Testis (tissue), 3 donors: ENCODE data around the gene VAMP5. TPM values are rescaled to one million over a fixed set of nuclear protein-coding genes. Genes with fewer than 3 reads are reported as not detected.

Experiments used
- DNase-seq: peaks from one replicate; pipeline ENCODE4 v3.0.0-alpha.2; 2019
- H3K27ac ChIP-seq, 2 donors: fragments of 200-600 bp; sonication (generic); one replicate each; pipeline ENCODE4 v1.5.1; 2019
- H3K27me3 ChIP-seq: fragments of 200-600 bp; sonication (generic); one replicate; pipeline ENCODE4 v1.5.1; 2019
- H3K36me3 ChIP-seq: fragments of 200-600 bp; sonication (generic); one replicate; pipeline ENCODE4 v1.5.1; 2017; ENCODE audit warnings: low read depth; ENCODE audit errors: missing control alignments
- H3K4me1 ChIP-seq: fragments of 200-600 bp; sonication (generic); one replicate; pipeline ENCODE4 v1.5.1; 2019
- H3K4me3 ChIP-seq, 2 donors: fragments of 200-600 bp; sonication (generic); one replicate each; pipeline ENCODE4 v1.5.1; 2017 to 2019
- H3K9me3 ChIP-seq: fragments of 200-600 bp; sonication (generic); one replicate; pipeline ENCODE4 v1.5.1; 2017
- CTCF ChIP-seq, 3 experiments: fragments of 450-650 bp in 2 of 3; fragments of 200-600 bp in 1 of 3; sonication (generic) in 1 of 3; IDR thresholded peaks; one replicate each; pipeline ENCODE4 v1.5.1; 2016 to 2019; ENCODE audit warnings: antibody characterized with exemption in 3 of 3, mild to moderate bottlenecking in 2 of 3, moderate library complexity in 1 of 3
- POLR2A ChIP-seq: fragments of 450-650 bp; IDR thresholded peaks from one replicate; pipeline ENCODE4 v1.6.1; 2017; ENCODE audit warnings: antibody characterized with exemption, mild to moderate bottlenecking, moderate library complexity
- WGBS, 2 donors: methylation state at CpG; one replicate each; pipeline ENCODE4 v1.1.5; 2018; 5-methylcytosine and 5-hydroxymethylcytosine counted together
- intact Hi-C: fragments of 100-400 bp; cut with DNase I; formaldehyde crosslinking; loops from one replicate; pipeline ENCODE4 v1.15.1; 2023; ENCODE audit warnings: low total_unique reads
- polyA plus RNA-seq: library from polyadenylated mRNA; stranded (reverse); fragments of 350-450 nt; fragmentation: Illumina TruSeq; extraction: RNeasy Lipid Tissue Mini Kit (QIAGEN cat#74804); gene quantifications from one replicate; pipeline ENCODE4 v1.2.3, GENCODE V29; 2014; ENCODE audit warnings: low read depth, low replicate concordance; ENCODE audit not compliant: insufficient read depth
- total RNA-seq, 2 donors: library from RNA; depleted of rRNA; stranded (reverse); fragments of >200 nt; gene quantifications; one replicate each; pipeline ENCODE4 v1.2.3, GENCODE V29; 2016

VAMP5 gene
- total and polyA plus RNA-seq, 3 donors from 2014 or later, result 4.9 to 36.8 (median 17.5) TPM

GRCh38 chr2:85538507-85539360 is 45.5 kb upstream of the VAMP5 start, which contains the start of gene MAT2A:
TSS of gene MAT2A (plus strand) at chr2:85539168. CDS start at chr2:85539288, 120 bp downstream.
- peak; percentile 94 for DNase-seq
- H3K27ac ChIP-seq, result peak within 1 kb of the TSS; percentile 99
- H3K27me3 ChIP-seq, result no peaks in the 10 kb centered on the region
- H3K4me1 ChIP-seq, result peaks cover 26% of the 10 kb centered on the region
- 0% methylated on average over 1 to 65 of the region's 92 CpGs for WGBS, 2 donors
- H3K9me3 ChIP-seq, result no peaks in the 10 kb centered on the region
- no peaks in the 10 kb centered on the region for H3K36me3 ChIP-seq
- peak; percentile 96 for TF ChIP-seq POLR2A
- peak; percentile 74 to 82 (median 81) for TF ChIP-seq CTCF (IDR thresholded peaks at IDR 0.05)
- H3K4me3 ChIP-seq, result peak within 1 kb of the TSS; percentile 87 to 94
- intact Hi-C loops, result loop anchor here (5.0 kb wide), 1 partner anchor 101 kb away; no protein-coding TSS in a partner anchor

- TF ChIP-seq POLR2A (no peak), CTCF (IDR thresholded peaks at IDR 0.05) (no peak)
- H3K4me1 ChIP-seq, result peaks cover 26% of the 10 kb centered on the region
Observed at GRCh38 chr2:85539361-85540132, 44.7 kb upstream of the VAMP5 start.

GRCh38 chr2:85540133-85540648 is 44.0 kb upstream of the VAMP5 start:
- intact Hi-C loops, result no loop called here
- DNase-seq, result no peak
- peak overlapping the region; percentile 99 for H3K27ac ChIP-seq
- 3 to 4% methylated on average over 11 of the region's 11 CpGs for WGBS, 2 donors
- TF ChIP-seq POLR2A, result no peak
- no peak for TF ChIP-seq CTCF (IDR thresholded peaks at IDR 0.05)
- H3K4me1 ChIP-seq, result peaks cover 26% of the 10 kb centered on the region
- no peaks in the 10 kb centered on the region for H3K36me3 ChIP-seq
- H3K27me3 ChIP-seq, result no peaks in the 10 kb centered on the region
- H3K9me3 ChIP-seq, result no peaks in the 10 kb centered on the region
- H3K4me3 ChIP-seq, result peak overlapping the region; percentile 87 to 94

More at GRCh38 chr2:85539361-85540132, 44.7 kb upstream of the VAMP5 start:
- H3K27me3 ChIP-seq, result no peaks in the 10 kb centered on the region
- intact Hi-C loops, result loop anchor here (5.0 kb wide), 1 partner anchor 102 kb away; no protein-coding TSS in a partner anchor
- no peaks in the 10 kb centered on the region for H3K9me3 ChIP-seq
- 0 to 1% methylated on average over 15 to 53 of the region's 67 CpGs for WGBS, 2 donors
- peak overlapping the region; percentile 99 for H3K27ac ChIP-seq
- DNase-seq, result peak; percentile 80
- peak overlapping the region; percentile 87 to 94 for H3K4me3 ChIP-seq
- H3K36me3 ChIP-seq, result no peaks in the 10 kb centered on the region

- H3K4me1 ChIP-seq, result peaks cover 26% of the 10 kb centered on the region
- intact Hi-C loops, result no loop called here
- WGBS, 2 donors, result 29 to 40% methylated on average over 4 of the region's 4 CpGs
- no peak for DNase-seq
- no peaks in the 10 kb centered on the region for H3K36me3 ChIP-seq
- H3K27ac ChIP-seq, result peak overlapping the region; percentile 20 to 99
- H3K4me3 ChIP-seq, result peak overlapping the region in 1 of 2 donors; percentile 94
- no peaks in the 10 kb centered on the region for H3K27me3 ChIP-seq
- TF ChIP-seq POLR2A, result no peak
- TF ChIP-seq CTCF (IDR thresholded peaks at IDR 0.05), result no peak
- H3K9me3 ChIP-seq, result no peaks in the 10 kb centered on the region
Observed at GRCh38 chr2:85541262-85541661, 43.0 kb upstream of the VAMP5 start.
